Mesendoderm (in vitro differentiated cells): Measurements from ENCODE around the gene KLK6.

Experiments used
- DNase-seq: peaks from one replicate; pipeline ENCODE4 v3.0.0; 2013
- H2AK5ac ChIP-seq: 2 replicates; pipeline ENCODE4 v1.6.1; 2013; ENCODE audit warnings: low read length, inconsistent platforms
- H2BK120ac ChIP-seq: 2 replicates; pipeline ENCODE4 v1.6.1; 2013; ENCODE audit warnings: low read depth, mild to moderate bottlenecking, low read length, moderate library complexity, mixed read lengths
- H2BK15ac ChIP-seq: replicated peaks from 2 replicates; pipeline ENCODE4 v1.6.1; 2013; ENCODE audit warnings: low read depth, mild to moderate bottlenecking, moderate library complexity
- H2BK5ac ChIP-seq: 2 replicates; pipeline ENCODE4 v1.6.1; 2013; ENCODE audit warnings: low read length, inconsistent platforms
- H3K18ac ChIP-seq: 2 replicates; pipeline ENCODE4 v1.6.1; 2013; ENCODE audit warnings: mild to moderate bottlenecking, low read length, mixed read lengths
- H3K23ac ChIP-seq: one replicate; pipeline ENCODE4 v1.6.1; 2013; ENCODE audit warnings: low read length
- H3K27ac ChIP-seq: 2 replicates; pipeline ENCODE4 v1.5.1; 2013; ENCODE audit warnings: low read depth, mild to moderate bottlenecking, inconsistent platforms, low read length, moderate library complexity
- H3K27me3 ChIP-seq: 2 replicates; pipeline ENCODE4 v1.6.1; 2013; ENCODE audit warnings: low read length, control low read depth, mild to moderate bottlenecking, inconsistent platforms; ENCODE audit not compliant: insufficient read depth, poor library complexity
- H3K36me3 ChIP-seq: 2 replicates; pipeline ENCODE4 v1.6.1; 2013; ENCODE audit warnings: low read length, inconsistent platforms; ENCODE audit not compliant: control insufficient read depth, insufficient read depth
- H3K4ac ChIP-seq: one replicate; pipeline ENCODE4 v1.6.1; 2013; ENCODE audit warnings: low read depth, mild to moderate bottlenecking, low read length, moderate library complexity
- H3K4me1 ChIP-seq: 2 replicates; pipeline ENCODE4 v1.6.1; 2013; ENCODE audit warnings: low read depth, low read length, inconsistent platforms; ENCODE audit not compliant: control insufficient read depth
- H3K4me2 ChIP-seq: 2 replicates; pipeline ENCODE4 v1.6.1; 2013; ENCODE audit warnings: low read length
- H3K4me3 ChIP-seq: 2 replicates; pipeline ENCODE4 v1.5.1; 2013; ENCODE audit warnings: mild to moderate bottlenecking, low read length
- H3K56ac ChIP-seq: one replicate; pipeline ENCODE4 v1.6.1; 2013; ENCODE audit warnings: low read length
- H3K79me1 ChIP-seq: 2 replicates; pipeline ENCODE4 v1.6.1; 2013; ENCODE audit warnings: low read length, inconsistent platforms
- H3K79me2 ChIP-seq: 2 replicates; pipeline ENCODE4 v1.6.1; 2013; ENCODE audit warnings: mild to moderate bottlenecking, low read length; ENCODE audit not compliant: control insufficient read depth, insufficient read depth
- H3K9ac ChIP-seq: 2 replicates; pipeline ENCODE4 v1.6.1; 2013; ENCODE audit warnings: low read length, inconsistent platforms
- H4K5ac ChIP-seq: one replicate; pipeline ENCODE4 v1.6.1; 2013; ENCODE audit warnings: low read length
- H4K8ac ChIP-seq: one replicate; pipeline ENCODE4 v1.6.1; 2013; ENCODE audit warnings: low read depth, mild to moderate bottlenecking, control low read depth, low read length, moderate library complexity
- WGBS: extraction: QIAGEN DNeasy Blood & Tissue Kit; methylation state at CpG from one replicate; pipeline ENCODE4 v1.1.7; 2013; ENCODE audit warnings: low lambda C conversion rate, missing lambda C conversion rate; ENCODE audit not compliant: insufficient coverage; ENCODE audit errors: extremely low coverage; 5-methylcytosine and 5-hydroxymethylcytosine counted together

The KLK6 gene

GRCh38 chr19:50978772-50979390 is 9.5 kb upstream of the KLK6 start:
- no peak overlapping the region for H2BK5ac ChIP-seq
- no peak overlapping the region for H3K9ac ChIP-seq
- no peak overlapping the region for H3K18ac ChIP-seq
- no peak overlapping the region for H2BK120ac ChIP-seq
- H3K27me3 ChIP-seq = no peaks in the 10 kb centered on the region
- no peak overlapping the region for H2AK5ac ChIP-seq
- H3K36me3 ChIP-seq = no peaks in the 10 kb centered on the region
- no peak overlapping the region for H2BK15ac ChIP-seq
- no peaks in the 10 kb centered on the region for H3K4me1 ChIP-seq
- H3K4me2 ChIP-seq = no peak overlapping the region
- no peak overlapping the region for H3K23ac ChIP-seq
- no peak overlapping the region for H3K4me3 ChIP-seq
- WGBS = no CpG with 5 or more reads among the region's 5 CpGs
- H3K4ac ChIP-seq = no peak overlapping the region
- H3K79me2 ChIP-seq = no peaks in the 10 kb centered on the region
- no peak overlapping the region for H4K5ac ChIP-seq
- H3K56ac ChIP-seq = no peak overlapping the region
- no peak overlapping the region for H3K27ac ChIP-seq
- no peak overlapping the region for H4K8ac ChIP-seq
- DNase-seq = no peak
- no peaks in the 10 kb centered on the region for H3K79me1 ChIP-seq

GRCh38 chr19:50977626-50978025 is 8.2 kb upstream of the KLK6 start:
- Histone ChIP-seq H4K8ac (no peak overlapping the region), H3K36me3 (no peaks in the 10 kb centered on the region), H3K27ac (no peak overlapping the region), H3K79me2 (no peaks in the 10 kb centered on the region), H3K4me2 (no peak overlapping the region), H4K5ac (no peak overlapping the region), H2BK5ac (no peak overlapping the region), H3K4ac (no peak overlapping the region), H3K4me3 (no peak overlapping the region), H3K9ac (no peak overlapping the region), H2BK120ac (no peak overlapping the region), H3K4me1 (no peaks in the 10 kb centered on the region), H3K27me3 (no peaks in the 10 kb centered on the region), H2AK5ac (no peak overlapping the region), H3K18ac (no peak overlapping the region), H3K56ac (no peak overlapping the region), H2BK15ac (no peak overlapping the region), H3K23ac (no peak overlapping the region), H3K79me1 (no peaks in the 10 kb centered on the region)
- peak; percentile 18 for DNase-seq
- no CpG with 5 or more reads among the region's 4 CpGs for WGBS

- no peak overlapping the region for H2BK15ac ChIP-seq
- no peak overlapping the region for H4K5ac ChIP-seq
- H2BK120ac ChIP-seq = no peak overlapping the region
- no peak overlapping the region for H3K4me2 ChIP-seq
- no peak overlapping the region for H2AK5ac ChIP-seq
- H3K18ac ChIP-seq = no peak overlapping the region
- peak; percentile 81 for DNase-seq
- no peaks in the 10 kb centered on the region for H3K27me3 ChIP-seq
- H3K23ac ChIP-seq = no peak overlapping the region
- H2BK5ac ChIP-seq = no peak overlapping the region
- WGBS = no CpG with 5 or more reads among the region's 8 CpGs
- H3K9ac ChIP-seq = no peak overlapping the region
- H3K4me1 ChIP-seq = no peaks in the 10 kb centered on the region
- no peak overlapping the region for H3K4me3 ChIP-seq
- H4K8ac ChIP-seq = no peak overlapping the region
- H3K36me3 ChIP-seq = no peaks in the 10 kb centered on the region
- no peak overlapping the region for H3K4ac ChIP-seq
- H3K56ac ChIP-seq = no peak overlapping the region
- no peaks in the 10 kb centered on the region for H3K79me1 ChIP-seq
- no peaks in the 10 kb centered on the region for H3K79me2 ChIP-seq
- H3K27ac ChIP-seq = no peak overlapping the region
Observed at GRCh38 chr19:50975766-50976165, 6.4 kb upstream of the KLK6 start.

GRCh38 chr19:50974702-50975556 is 5.5 kb upstream of the KLK6 start:
- H3K56ac ChIP-seq = no peak overlapping the region
- WGBS = no CpG with 5 or more reads among the region's 9 CpGs
- H3K27me3 ChIP-seq = no peaks in the 10 kb centered on the region
- H2AK5ac ChIP-seq = no peak overlapping the region
- no peak overlapping the region for H3K9ac ChIP-seq
- no peak for DNase-seq
- H3K18ac ChIP-seq = no peak overlapping the region
- H2BK120ac ChIP-seq = no peak overlapping the region
- H3K4ac ChIP-seq = no peak overlapping the region
- H3K27ac ChIP-seq = no peak overlapping the region
- H2BK15ac ChIP-seq = no peak overlapping the region
- no peak overlapping the region for H3K23ac ChIP-seq
- no peak overlapping the region for H2BK5ac ChIP-seq
- H3K4me2 ChIP-seq = no peak overlapping the region
- H3K36me3 ChIP-seq = no peaks in the 10 kb centered on the region
- no peak overlapping the region for H4K5ac ChIP-seq
- no peak overlapping the region for H4K8ac ChIP-seq
- H3K4me1 ChIP-seq = no peaks in the 10 kb centered on the region
- H3K79me2 ChIP-seq = no peaks in the 10 kb centered on the region
- H3K79me1 ChIP-seq = no peaks in the 10 kb centered on the region
- H3K4me3 ChIP-seq = no peak overlapping the region

GRCh38 chr19:50972795-50973376 is 3.5 kb upstream of the KLK6 start:
- DNase-seq = no peak
- WGBS = no CpG with 5 or more reads among the region's 9 CpGs
- H4K8ac ChIP-seq = no peak overlapping the region

More at GRCh38 chr19:50972795-50973376, 3.5 kb upstream of the KLK6 start:
- H3K79me1 ChIP-seq = no peaks in the 10 kb centered on the region
- H2BK15ac ChIP-seq = no peak overlapping the region
- H3K36me3 ChIP-seq = no peaks in the 10 kb centered on the region
- H3K27ac ChIP-seq = no peak overlapping the region
- H2BK120ac ChIP-seq = no peak overlapping the region
- no peak overlapping the region for H3K18ac ChIP-seq
- H3K9ac ChIP-seq = no peak overlapping the region
- no peak overlapping the region for H3K4ac ChIP-seq
- H3K79me2 ChIP-seq = no peaks in the 10 kb centered on the region
- no peak overlapping the region for H3K4me2 ChIP-seq
- H3K4me3 ChIP-seq = no peak overlapping the region
- no peak overlapping the region for H2BK5ac ChIP-seq
- no peaks in the 10 kb centered on the region for H3K27me3 ChIP-seq
- no peak overlapping the region for H2AK5ac ChIP-seq
- peaks cover 2% of the 10 kb centered on the region for H3K4me1 ChIP-seq
- no peak overlapping the region for H4K5ac ChIP-seq
- no peak overlapping the region for H3K23ac ChIP-seq
- H3K56ac ChIP-seq = no peak overlapping the region
